Measurements from ENCODE around the gene ARHGEF19. TPM values are rescaled to one million over a fixed set of nuclear protein-coding genes. Genes with fewer than 3 reads are reported as not detected.
A peak's percentile ranks its signal among the peaks of the same experiment; 100 is the strongest.
"Not testable (repeated sequence)": the region's sequence is repeated elsewhere in the genome, so short reads cannot be mapped to it uniquely, and the experiment has no call there.

The ARHGEF19 gene
- total RNA-seq, 1 experiment from 2014 or later = 21.0 TPM

DNA sequence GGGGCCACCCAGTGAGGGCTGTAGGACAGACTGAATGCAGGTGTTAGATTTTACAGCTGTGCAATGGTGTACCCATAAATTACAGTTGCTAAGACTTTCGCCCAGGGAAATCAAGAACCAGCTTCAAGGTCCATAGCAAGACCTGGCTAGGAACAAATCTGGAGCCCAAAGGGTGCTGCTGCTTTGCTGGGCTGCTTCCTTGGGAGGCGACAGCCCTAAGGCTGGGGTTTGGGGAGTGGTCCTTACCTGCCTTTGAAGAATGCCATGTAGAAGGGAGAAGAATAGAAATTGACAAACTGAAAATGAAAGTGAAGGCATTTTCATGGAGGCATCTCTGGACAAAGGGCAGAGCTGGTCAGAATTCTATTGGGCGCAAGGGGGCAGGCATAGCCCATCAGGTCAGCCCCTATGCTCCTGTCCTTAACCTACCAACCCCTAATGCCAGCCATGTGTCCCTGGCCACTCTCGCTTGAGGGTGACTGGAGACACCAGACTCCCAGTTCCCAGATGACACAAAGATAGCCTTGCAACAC, 7.6 kb upstream of the ARHGEF19 start:
- Histone ChIP-seq H3K4me3 (ENCODE audit: insufficient read depth, low read depth, low read length) (no peak overlapping the region), H3K27me3 (ENCODE audit: control insufficient read depth, insufficient read depth, low read length) (peaks cover 26% of the 10 kb centered on the region), H3K36me3 (replicated peaks; ENCODE audit: control insufficient read depth, insufficient read depth, low read length) (no peaks in the 10 kb centered on the region)
- DNase-seq = no peak

DNA sequence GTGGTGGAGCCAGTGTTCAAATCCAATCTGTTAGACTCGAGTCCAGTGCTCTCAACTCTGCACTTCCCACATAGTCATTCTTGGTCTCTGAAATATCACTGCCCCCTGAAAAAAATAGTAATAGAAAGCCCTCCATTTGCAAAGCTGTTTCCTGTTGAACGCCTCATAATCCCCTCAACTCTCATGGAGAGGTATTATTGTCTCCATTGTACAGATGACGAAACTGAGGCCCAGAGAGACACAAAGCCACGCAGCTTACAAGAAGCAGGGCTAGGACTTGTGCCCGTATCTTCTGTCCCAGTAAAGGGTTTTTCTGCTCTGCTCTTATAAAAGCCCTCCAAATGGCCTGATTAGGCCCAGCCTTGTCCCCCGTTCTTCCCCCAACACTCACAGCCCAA, 6.2 kb upstream of the ARHGEF19 start:
- no peak overlapping the region for H3K4me3 ChIP-seq (ENCODE audit: insufficient read depth, low read depth, low read length)
- H3K27me3 ChIP-seq (ENCODE audit: control insufficient read depth, insufficient read depth, low read length) = peaks cover 24% of the 10 kb centered on the region
- DNase-seq = no peak
- no peaks in the 10 kb centered on the region for H3K36me3 ChIP-seq (replicated peaks; ENCODE audit: control insufficient read depth, insufficient read depth, low read length)

DNA sequence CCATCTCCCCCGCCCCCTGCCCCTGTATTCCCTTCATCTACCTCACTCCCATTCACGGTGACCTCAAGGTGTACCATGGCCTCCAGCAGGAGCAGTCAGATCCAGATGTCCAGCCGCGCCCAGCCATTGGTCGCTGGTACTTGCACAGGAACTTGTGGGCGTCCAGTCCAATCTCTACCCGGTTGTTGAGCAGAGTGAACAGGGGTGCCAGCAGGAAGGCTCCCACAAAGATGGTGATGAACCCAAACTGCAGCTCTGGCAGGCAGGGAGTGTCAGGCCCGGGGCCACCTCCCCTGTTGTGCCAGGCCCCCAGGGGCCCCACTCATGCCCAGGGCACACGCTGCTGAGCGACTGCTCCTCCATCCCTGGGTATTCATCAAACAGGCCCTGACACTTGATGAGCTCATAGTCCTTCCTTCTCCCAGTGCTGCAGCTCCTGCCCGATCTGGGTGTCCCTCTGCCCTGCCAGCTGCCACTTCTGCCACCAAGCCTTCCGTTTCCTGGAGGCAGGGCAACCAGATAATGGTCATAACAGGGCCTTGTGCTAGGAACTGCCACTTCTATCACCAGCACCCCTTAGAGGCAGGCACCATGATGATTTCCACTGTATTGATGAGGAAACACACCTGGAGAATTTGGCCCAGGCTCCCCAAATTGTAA, 5.7 kb upstream of the ARHGEF19 start:
- no peak for DNase-seq
- Histone ChIP-seq H3K4me3 (ENCODE audit: insufficient read depth, low read depth, low read length) (no peak overlapping the region), H3K36me3 (replicated peaks; ENCODE audit: control insufficient read depth, insufficient read depth, low read length) (no peaks in the 10 kb centered on the region), H3K27me3 (ENCODE audit: control insufficient read depth, insufficient read depth, low read length) (peaks cover 24% of the 10 kb centered on the region)

DNA sequence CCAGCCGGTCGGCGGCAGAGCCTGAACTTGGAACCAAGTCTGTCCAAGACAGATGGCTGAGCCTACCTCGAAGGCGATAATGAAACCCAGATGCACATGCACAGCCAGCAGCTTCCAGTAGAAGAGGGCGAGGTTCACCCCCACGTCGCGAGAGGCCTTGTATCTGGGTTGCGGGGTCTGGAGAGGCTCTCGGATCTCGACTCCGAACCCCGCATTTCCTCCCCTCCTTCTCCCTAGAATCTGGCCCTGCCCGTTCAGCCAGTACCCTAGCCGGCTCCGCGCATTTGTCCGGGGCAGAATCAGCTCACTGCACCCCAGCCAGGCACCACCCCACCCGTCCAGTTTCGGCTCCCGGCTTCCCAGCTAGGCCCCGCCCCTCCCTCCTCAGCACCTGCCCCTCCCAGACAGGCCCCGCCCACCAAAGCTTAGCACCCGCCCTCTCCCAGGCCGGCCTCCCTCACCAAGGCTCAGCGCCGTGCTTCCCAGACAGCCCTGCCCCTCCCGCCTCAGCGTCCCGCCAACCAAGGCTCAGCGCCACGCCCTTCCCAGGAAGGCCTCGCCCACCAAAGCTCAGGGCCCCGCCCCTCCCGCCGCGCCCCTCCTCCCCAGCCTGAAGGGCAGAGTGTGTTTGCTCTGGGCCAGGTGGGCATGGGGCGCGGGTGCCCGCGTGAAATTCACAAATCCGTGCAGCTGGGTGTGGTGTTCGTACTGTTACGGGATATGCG, 4.8 kb upstream of the ARHGEF19 start:
- Histone ChIP-seq H3K36me3 (replicated peaks; ENCODE audit: control insufficient read depth, insufficient read depth, low read length) (no peaks in the 10 kb centered on the region), H3K27me3 (ENCODE audit: control insufficient read depth, insufficient read depth, low read length) (peaks cover 24% of the 10 kb centered on the region), H3K4me3 (ENCODE audit: insufficient read depth, low read depth, low read length) (peak overlapping the region; percentile 60)
- peak; percentile 99 for DNase-seq

DNA sequence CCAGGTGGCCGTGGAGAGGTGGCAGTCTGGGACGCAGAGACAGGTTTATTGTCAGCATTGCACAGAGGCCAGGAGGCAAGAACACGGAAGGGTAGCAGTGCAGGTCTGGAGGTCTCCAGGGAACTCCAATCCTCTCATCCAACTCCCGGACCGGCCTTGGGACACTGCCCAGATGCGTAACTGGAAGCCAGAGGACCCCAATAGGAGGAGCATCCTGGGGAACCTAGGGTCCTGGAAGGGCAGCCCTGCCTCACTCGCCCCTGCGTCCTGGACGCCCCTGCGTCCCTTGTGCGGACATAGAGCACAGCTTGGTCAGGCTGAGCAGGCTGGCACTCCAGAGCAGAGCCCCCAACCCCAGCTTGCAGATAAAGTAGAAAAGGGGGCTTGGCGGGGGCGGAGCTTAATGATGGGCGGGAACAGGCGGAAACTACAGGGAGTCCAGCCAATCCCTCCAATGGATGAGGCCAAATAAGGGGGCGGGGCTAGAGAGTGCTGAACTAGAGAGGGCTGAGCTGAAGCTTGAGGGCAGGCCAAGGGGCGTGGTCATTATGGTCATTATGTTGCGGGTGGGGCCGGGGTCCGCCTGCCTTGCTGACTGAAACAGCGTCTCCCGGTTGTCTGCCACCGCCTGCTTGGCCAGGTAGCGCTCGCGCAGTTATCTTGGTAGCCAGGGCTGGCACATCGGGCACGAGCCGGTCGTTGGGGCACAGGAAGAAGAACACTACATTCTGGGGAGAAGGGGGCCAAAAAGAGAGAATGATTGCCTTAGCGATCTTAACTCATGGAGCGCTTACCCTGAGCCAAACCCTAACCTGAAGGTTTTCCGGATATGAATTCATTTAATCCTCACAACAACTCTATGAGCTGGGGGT, 3.7 kb upstream of the ARHGEF19 start:
- Histone ChIP-seq H3K27me3 (ENCODE audit: control insufficient read depth, insufficient read depth, low read length) (peaks cover 24% of the 10 kb centered on the region), H3K4me3 (ENCODE audit: insufficient read depth, low read depth, low read length) (peak overlapping the region; percentile 60), H3K36me3 (replicated peaks; ENCODE audit: control insufficient read depth, insufficient read depth, low read length) (no peaks in the 10 kb centered on the region)
- peak; percentile 97 for DNase-seq

DNA sequence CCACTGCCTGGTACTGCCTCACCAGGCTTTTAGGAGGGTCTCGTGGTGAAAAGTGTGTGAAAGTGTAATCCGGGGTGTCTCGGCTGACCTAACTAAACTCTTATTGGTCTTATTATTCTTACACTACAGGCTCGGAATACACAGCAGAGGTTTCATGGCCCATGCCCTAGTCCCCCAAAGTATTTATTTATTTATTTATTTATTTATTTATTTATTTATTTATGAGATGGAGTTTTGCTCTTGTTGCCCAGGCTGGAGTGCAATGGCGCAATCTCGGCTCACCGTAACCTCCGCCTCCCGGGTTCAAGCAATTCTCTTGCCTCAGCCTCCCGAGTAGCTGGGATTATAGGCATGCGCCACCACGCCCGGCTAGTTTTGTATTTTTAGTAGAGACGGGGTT, 2.8 kb upstream of the ARHGEF19 start:
- not testable (repeated sequence) for H3K36me3 ChIP-seq (replicated peaks; ENCODE audit: control insufficient read depth, insufficient read depth, low read length); H3K4me3 ChIP-seq (ENCODE audit: insufficient read depth, low read depth, low read length); DNase-seq
- H3K27me3 ChIP-seq (ENCODE audit: control insufficient read depth, insufficient read depth, low read length) = peaks cover 24% of the 10 kb centered on the region

DNA sequence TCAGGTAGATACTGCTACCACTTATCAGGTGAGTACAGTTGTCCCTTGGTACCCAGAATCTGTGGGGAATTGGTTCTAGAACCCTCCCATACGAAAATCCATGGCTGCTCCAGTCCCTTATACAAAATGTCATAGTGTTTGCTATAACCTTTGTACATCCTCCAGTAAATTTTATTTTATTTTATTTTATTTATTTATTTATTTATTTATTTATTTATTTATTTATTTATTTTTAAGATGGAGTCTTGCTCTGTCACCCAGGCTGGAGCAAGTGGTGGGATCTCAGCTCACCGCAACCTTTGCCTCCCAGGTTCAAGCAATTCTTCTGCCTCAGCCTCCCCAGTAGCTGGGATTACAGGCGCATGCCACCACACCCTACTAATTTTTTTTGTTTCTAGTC, 1.1 kb upstream of the ARHGEF19 start:
- DNase-seq; H3K4me3 ChIP-seq (ENCODE audit: insufficient read depth, low read depth, low read length); H3K36me3 ChIP-seq (replicated peaks; ENCODE audit: control insufficient read depth, insufficient read depth, low read length): not testable (repeated sequence)
- H3K27me3 ChIP-seq (ENCODE audit: control insufficient read depth, insufficient read depth, low read length) = peaks cover 21% of the 10 kb centered on the region

DNA sequence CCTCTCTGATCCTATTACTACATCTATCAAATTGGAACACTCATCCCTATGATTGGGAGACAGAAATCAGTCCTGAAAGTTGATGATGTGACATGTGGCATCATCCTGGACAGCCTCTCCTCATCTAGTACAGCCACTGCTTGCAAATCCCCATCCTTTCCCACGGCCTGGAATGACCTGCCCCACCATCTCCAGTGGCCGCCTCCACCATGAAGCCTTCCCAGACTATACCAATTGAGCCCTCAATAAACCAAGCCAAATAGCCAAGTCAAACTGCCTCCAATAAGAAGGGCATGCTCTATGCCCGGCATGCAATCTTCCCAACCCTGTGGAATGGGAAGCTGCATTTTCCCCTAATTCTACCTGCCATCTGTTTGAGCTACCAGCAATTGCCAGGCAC, 561 bp upstream of the ARHGEF19 start:
- Histone ChIP-seq H3K36me3 (replicated peaks; ENCODE audit: control insufficient read depth, insufficient read depth, low read length) (no peaks in the 10 kb centered on the region), H3K27me3 (ENCODE audit: control insufficient read depth, insufficient read depth, low read length) (peaks cover 20% of the 10 kb centered on the region), H3K4me3 (ENCODE audit: insufficient read depth, low read depth, low read length) (no peak overlapping the region)
- DNase-seq = no peak

DNA sequence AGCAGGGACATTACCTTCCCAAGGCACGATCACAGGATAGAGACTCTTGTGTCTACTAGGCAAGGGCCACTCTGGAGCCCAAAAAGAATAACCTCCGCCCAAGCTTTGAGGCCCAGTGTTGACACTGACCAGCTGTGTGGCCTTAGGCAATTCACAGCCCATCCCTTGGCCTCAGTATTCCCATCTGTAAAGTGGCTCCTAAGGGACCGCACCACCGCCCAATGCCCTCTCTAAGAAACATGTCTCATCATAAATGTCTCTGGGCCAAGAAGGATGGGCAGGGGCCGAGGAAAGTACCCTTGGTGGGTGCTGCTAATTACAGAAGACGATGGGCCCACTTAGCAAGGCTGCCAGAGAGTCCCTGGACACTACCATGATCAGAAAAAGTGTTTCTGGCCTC, 628 bp downstream of the ARHGEF19 start:
- Histone ChIP-seq H3K4me3 (ENCODE audit: insufficient read depth, low read depth, low read length) (peak overlapping the region; percentile 52), H3K27me3 (ENCODE audit: control insufficient read depth, insufficient read depth, low read length) (peaks cover 22% of the 10 kb centered on the region), H3K36me3 (replicated peaks; ENCODE audit: control insufficient read depth, insufficient read depth, low read length) (no peaks in the 10 kb centered on the region)
- no peak for DNase-seq

DNA sequence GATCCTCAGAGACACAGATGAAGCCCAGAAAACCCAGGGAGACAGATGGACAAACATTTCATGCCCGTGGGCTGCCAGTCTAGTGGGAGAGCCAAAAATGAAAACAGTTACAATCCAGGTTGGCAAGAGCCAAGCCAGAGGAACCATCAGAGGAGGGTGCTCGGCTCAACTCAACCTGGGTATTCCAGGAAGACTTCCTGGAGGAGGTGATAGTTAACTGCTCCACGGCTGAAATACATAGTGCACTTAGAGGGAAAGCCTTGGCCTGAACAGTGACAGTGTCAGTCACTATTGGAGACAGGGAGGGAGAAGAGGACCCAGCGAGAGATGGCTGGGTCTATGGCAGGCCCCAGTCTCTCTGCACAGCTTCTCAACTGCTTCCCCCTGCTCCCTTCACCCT, 1.9 kb downstream of the ARHGEF19 start:
- Histone ChIP-seq H3K27me3 (ENCODE audit: control insufficient read depth, insufficient read depth, low read length) (peaks cover 13% of the 10 kb centered on the region; the same call in 1 of the 2 replicates), H3K4me3 (ENCODE audit: insufficient read depth, low read depth, low read length) (no peak overlapping the region), H3K36me3 (replicated peaks; ENCODE audit: control insufficient read depth, insufficient read depth, low read length) (no peaks in the 10 kb centered on the region)
- no peak for DNase-seq

DNA sequence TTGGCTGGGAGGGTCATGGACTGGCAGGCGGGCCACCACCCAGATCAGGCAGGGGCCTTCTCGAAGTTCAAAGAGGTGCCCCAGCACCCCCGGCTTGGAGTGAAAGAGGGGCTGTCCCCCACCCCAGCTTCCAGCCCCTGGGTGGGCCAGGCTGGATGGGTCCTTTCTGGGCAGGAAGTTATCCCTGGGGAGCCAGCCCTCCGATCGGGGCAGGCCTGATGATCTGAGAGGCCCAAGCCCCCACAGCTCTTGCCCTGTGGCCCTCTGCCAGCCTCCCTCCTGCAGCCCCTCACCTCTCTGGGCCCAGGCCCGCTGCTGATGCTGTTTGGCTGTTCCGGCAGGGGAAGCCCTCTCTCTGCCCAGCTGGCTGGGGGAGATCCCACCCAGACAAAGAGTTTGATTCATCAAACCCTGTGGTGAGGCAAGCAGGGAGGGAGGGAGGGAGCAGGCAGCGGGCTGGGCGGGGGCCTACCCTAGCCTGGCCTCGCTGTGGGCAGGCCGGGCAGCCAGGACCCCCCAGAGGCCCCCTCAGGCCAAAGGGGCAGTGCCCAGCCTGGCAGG, 2.5 kb downstream of the ARHGEF19 start:
- DNase-seq = no peak
- peaks cover 14% of the 10 kb centered on the region; the same call in 1 of the 2 replicates for H3K27me3 ChIP-seq (ENCODE audit: control insufficient read depth, insufficient read depth, low read length)
- H3K4me3 ChIP-seq (ENCODE audit: insufficient read depth, low read depth, low read length) = no peak overlapping the region
- peaks cover under 1% of the 10 kb centered on the region; the same call in 1 of the 2 replicates for H3K36me3 ChIP-seq (replicated peaks; ENCODE audit: control insufficient read depth, insufficient read depth, low read length)

DNA sequence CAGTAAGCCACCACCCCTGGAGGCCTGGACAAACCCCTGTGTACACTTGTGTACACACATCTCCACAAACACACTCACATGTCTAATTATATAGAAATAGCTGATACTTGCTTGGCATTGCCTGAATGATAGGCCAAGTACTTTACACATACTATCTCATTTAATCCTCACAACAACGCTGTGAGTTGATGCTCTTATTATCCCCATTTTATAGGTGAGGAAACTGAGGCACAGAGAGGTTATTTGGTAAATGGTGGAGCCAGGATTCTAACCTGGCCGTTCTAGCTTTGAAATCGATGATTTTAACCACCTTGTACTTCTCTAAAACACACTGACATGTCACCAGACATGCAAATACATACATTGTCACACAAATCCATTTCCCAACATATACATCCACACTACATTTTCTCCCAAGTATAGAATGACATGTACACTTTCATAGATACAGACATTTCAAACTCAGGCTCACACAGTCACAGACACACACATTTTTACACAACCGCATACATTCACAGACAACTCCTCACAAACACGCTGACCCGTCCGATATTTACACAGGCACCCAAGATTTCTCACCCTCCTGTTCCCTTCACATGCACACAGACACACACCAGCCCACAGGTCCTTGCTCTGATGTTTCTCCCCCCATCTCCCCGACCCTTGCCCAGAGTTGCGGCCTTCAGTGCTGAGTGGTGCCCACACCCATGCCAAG, 3.2 kb downstream of the ARHGEF19 start:
- no peak for DNase-seq
- Histone ChIP-seq H3K36me3 (replicated peaks; ENCODE audit: control insufficient read depth, insufficient read depth, low read length) (peaks cover 4% of the 10 kb centered on the region), H3K27me3 (ENCODE audit: control insufficient read depth, insufficient read depth, low read length) (peaks cover 14% of the 10 kb centered on the region; the same call in 1 of the 2 replicates), H3K4me3 (ENCODE audit: insufficient read depth, low read depth, low read length) (no peak overlapping the region)

DNA sequence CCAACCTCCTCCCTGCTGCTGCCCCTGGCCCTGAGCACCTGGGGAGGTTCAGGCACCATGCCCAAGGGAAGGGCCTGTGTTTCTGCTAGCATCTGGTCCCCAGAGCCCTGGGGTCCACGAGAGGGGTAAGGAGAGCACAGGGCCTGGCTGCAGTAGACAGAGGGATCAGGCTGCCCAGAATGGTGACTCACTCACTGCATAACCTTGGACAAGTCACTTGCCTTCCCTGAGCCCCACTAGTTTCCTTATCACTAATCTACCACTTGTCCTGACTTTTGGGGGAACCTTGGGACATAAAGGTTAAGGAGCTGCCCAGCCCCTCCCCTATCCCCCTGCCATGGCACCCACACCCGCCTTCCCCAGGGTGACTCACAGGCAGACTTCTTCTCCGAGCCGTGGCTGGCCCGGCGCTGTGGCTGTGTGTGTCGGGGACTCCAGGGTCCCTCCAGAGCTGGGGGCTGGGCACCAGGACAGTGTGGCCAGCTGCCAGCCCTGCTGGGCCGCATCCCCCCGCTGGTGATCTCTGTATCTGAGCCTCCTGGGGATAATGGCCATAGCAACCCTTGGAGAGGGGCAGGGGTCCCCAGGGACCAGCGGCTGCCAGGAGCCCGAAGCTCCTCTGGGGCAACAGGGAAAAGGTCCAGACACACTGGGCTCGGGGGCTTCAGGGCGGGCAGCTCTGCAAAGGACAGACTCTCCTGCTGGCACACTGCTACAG, 4.0 kb downstream of the ARHGEF19 start:
- DNase-seq = no peak
- Histone ChIP-seq H3K36me3 (replicated peaks; ENCODE audit: control insufficient read depth, insufficient read depth, low read length) (peaks cover 10% of the 10 kb centered on the region), H3K4me3 (ENCODE audit: insufficient read depth, low read depth, low read length) (no peak overlapping the region), H3K27me3 (ENCODE audit: control insufficient read depth, insufficient read depth, low read length) (peaks cover 14% of the 10 kb centered on the region; the same call in 1 of the 2 replicates)

Measured in H7 (cell line).